Keratinocyte (primary cell): ENCODE results near the gene EPAS1.

Source experiments
- EZH2 ChIP-seq: IDR thresholded peaks from one replicate; pipeline ENCODE4 v1.6.1; 2012; ENCODE audit warnings: inconsistent platforms, mild to moderate bottlenecking, low read length, moderate library complexity
- TF ChIP-seq, protein P1 (sequence below), 3 experiments: IDR thresholded peaks in 1 of 3; conservative IDR thresholded peaks in 1 of 3; optimal IDR thresholded peaks in 1 of 3; 2 replicates in 2 of 3; 3 replicates in 1 of 3; pipeline versions ENCODE3 to v1.5.1; 2011; ENCODE audit warnings: low read length in 3 of 3, mild to moderate bottlenecking in 3 of 3, moderate library complexity in 2 of 3, control low read depth in 1 of 3, inconsistent platforms in 1 of 3; ENCODE audit not compliant: insufficient read depth in 2 of 3; ENCODE audit errors: extremely low read depth in 1 of 3

- TF ChIP-seq, protein P1, sequence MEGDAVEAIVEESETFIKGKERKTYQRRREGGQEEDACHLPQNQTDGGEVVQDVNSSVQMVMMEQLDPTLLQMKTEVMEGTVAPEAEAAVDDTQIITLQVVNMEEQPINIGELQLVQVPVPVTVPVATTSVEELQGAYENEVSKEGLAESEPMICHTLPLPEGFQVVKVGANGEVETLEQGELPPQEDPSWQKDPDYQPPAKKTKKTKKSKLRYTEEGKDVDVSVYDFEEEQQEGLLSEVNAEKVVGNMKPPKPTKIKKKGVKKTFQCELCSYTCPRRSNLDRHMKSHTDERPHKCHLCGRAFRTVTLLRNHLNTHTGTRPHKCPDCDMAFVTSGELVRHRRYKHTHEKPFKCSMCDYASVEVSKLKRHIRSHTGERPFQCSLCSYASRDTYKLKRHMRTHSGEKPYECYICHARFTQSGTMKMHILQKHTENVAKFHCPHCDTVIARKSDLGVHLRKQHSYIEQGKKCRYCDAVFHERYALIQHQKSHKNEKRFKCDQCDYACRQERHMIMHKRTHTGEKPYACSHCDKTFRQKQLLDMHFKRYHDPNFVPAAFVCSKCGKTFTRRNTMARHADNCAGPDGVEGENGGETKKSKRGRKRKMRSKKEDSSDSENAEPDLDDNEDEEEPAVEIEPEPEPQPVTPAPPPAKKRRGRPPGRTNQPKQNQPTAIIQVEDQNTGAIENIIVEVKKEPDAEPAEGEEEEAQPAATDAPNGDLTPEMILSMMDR (optimal IDR thresholded peaks at IDR 0.05 in 1 of 3, IDR thresholded peaks at IDR 0.05 in 1 of 3, conservative IDR thresholded peaks at IDR 0.05 in 1 of 3; ENCODE audit: extremely low read depth in 1 of 3, insufficient read depth in 2 of 3, low read length in 3 of 3), result no peak
- no peak for TF ChIP-seq EZH2
These were observed 123.7 kb downstream of the EPAS1 start for GRCh38 chr2:46420945-46421344.
